Measurements from ENCODE around the gene MYO1H.
A peak's percentile ranks its signal among the peaks of the same experiment; 100 is the strongest.

Gene MYO1H

GRCh38 chr12:109347589-109347988, at the start of gene MYO1H:
MYO1H (plus strand) TSS chr12:109347900; CDS start chr12:109347961, 61 bp downstream.
- no peak for DNase-seq (ENCODE audit: extremely low read depth, low read depth)
- H3K4me3 ChIP-seq (replicated peaks; ENCODE audit: low read depth, low read length) = no peak within 1 kb of the TSS
- TF ChIP-seq CTCF (IDR thresholded peaks at IDR 0.05; ENCODE audit: low read depth, low read length, missing control alignments) = no peak

- no peak for DNase-seq (ENCODE audit: extremely low read depth, low read depth)
- no peak overlapping the region for H3K4me3 ChIP-seq (replicated peaks; ENCODE audit: low read depth, low read length)
- TF ChIP-seq CTCF (IDR thresholded peaks at IDR 0.05; ENCODE audit: low read depth, low read length, missing control alignments) = no peak
Measured at GRCh38 chr12:109299849-109300248, 47.9 kb upstream of the MYO1H start.

GRCh38 chr12:109301643-109302168, 46.0 kb upstream of the MYO1H start:
- H3K4me3 ChIP-seq (replicated peaks; ENCODE audit: low read depth, low read length) = no peak overlapping the region
- DNase-seq (ENCODE audit: extremely low read depth, low read depth) = no peak
- no peak for TF ChIP-seq CTCF (IDR thresholded peaks at IDR 0.05; ENCODE audit: low read depth, low read length, missing control alignments)

GRCh38 chr12:109302358-109302757, 45.3 kb upstream of the MYO1H start:
- H3K4me3 ChIP-seq (replicated peaks; ENCODE audit: low read depth, low read length) = no peak overlapping the region
- peak; percentile 22 for TF ChIP-seq CTCF (IDR thresholded peaks at IDR 0.05; ENCODE audit: low read depth, low read length, missing control alignments)
- no peak for DNase-seq (ENCODE audit: extremely low read depth, low read depth)

- TF ChIP-seq CTCF (IDR thresholded peaks at IDR 0.05; ENCODE audit: low read depth, low read length, missing control alignments) = no peak
- no peak for DNase-seq (ENCODE audit: extremely low read depth, low read depth)
- H3K4me3 ChIP-seq (replicated peaks; ENCODE audit: low read depth, low read length) = no peak overlapping the region
Measured at GRCh38 chr12:109302770-109303169, 44.9 kb upstream of the MYO1H start.

- DNase-seq (ENCODE audit: extremely low read depth, low read depth) = no peak
- H3K4me3 ChIP-seq (replicated peaks; ENCODE audit: low read depth, low read length) = no peak overlapping the region
Measured at GRCh38 chr12:109304485-109304884, 43.2 kb upstream of the MYO1H start.

More at GRCh38 chr12:109304485-109304884, 43.2 kb upstream of the MYO1H start:
- TF ChIP-seq CTCF (IDR thresholded peaks at IDR 0.05; ENCODE audit: low read depth, low read length, missing control alignments) = no peak

Measured in HFF-Myc (cell line).